Measurements from ENCODE around the gene RFTN1. TPM values are rescaled to one million over a fixed set of nuclear protein-coding genes. Genes with fewer than 3 reads are reported as not detected.
"Not testable (repeated sequence)": the region's sequence is repeated elsewhere in the genome, so short reads cannot be mapped to it uniquely, and the experiment has no call there.

Gene RFTN1
- total and polyA plus RNA-seq, 2 experiments from 2014 or later = 3.3 to 7.2 TPM

DNA sequence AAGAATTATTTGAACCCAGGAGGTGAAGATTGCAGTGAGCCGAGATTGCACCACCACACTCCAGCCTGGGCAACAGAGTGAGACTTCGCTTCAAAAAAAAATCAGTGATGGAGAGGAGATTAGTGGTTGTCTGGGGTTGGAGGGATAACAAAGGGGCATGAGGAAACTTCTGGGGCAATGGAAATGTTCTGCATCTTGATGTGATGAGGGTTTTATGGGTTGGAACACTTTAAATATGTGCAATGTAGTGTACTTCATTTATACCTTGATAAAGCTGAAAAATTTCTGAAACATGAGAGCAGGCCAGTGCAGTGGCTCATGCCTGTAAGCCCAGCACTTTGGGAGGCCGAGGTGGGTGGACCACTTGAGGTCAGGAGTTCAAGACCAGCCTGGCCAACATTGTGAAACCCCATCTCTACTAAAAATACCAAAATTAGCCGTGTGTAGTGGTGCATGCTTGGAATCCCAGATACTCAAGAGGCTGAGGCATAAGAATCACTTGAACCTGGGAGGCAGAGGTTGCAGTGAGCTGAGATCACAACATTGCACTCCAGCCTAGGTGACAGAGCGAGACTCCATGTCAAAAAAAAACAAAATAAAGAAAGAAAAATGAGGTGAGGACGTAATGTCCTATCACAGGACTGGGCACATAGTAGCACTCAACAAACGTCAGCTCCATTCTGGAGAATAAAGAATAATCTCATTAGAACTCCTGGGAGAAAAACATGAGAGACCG lies 24.0 kb downstream of the RFTN1 start:
- H3K4me1 Mint-ChIP-seq; H3K27ac Mint-ChIP-seq; H4K20me1 ChIP-seq (replicated peaks; ENCODE audit: insufficient read depth); H3K36me3 ChIP-seq (ENCODE audit: insufficient read depth); H3K27me3 ChIP-seq (ENCODE audit: insufficient read depth); H3K4me3 Mint-ChIP-seq; H3K27ac ChIP-seq (ENCODE audit: low read depth); H3K27me3 Mint-ChIP-seq (ENCODE audit: insufficient read depth, low read depth, poor library complexity); H3K4me2 ChIP-seq; DNase-seq (ENCODE audit: low spot score); H3K4me1 ChIP-seq (ENCODE audit: insufficient read depth); H3K79me2 ChIP-seq (replicated peaks; ENCODE audit: insufficient read depth); ATAC-seq; H3K4me3 ChIP-seq; H2AFZ ChIP-seq; H3F3A ChIP-seq (replicated peaks; ENCODE audit: low read depth): not testable (repeated sequence)
- peaks cover 12% of the 10 kb centered on the region for H3K9me3 Mint-ChIP-seq
- H3K9me2 ChIP-seq (ENCODE audit: insufficient read depth) = peaks cover 11% of the 10 kb centered on the region; the same call in 1 of the 2 replicates
- peaks cover 12% of the 10 kb centered on the region for H3K36me3 Mint-ChIP-seq (ENCODE audit: low read depth)

GRCh38 chr3:16488637-16489036 lies 24.9 kb downstream of the RFTN1 start:
- no peaks in the 10 kb centered on the region for H3K79me2 ChIP-seq (replicated peaks; ENCODE audit: insufficient read depth)
- H3K9me3 Mint-ChIP-seq = peaks cover 12% of the 10 kb centered on the region
- H3K36me3 Mint-ChIP-seq (ENCODE audit: low read depth) = peaks cover 12% of the 10 kb centered on the region
- peaks cover 11% of the 10 kb centered on the region; the same call in 1 of the 2 replicates for H3K9me2 ChIP-seq (ENCODE audit: insufficient read depth)
- no peak for DNase-seq (ENCODE audit: low spot score)
- no peak overlapping the region for H3K4me2 ChIP-seq
- TF ChIP-seq CREB1 (CRISPR knock-in tag; IDR thresholded peaks at IDR 0.05; ENCODE audit: low read depth) (no peak), NANOG (IDR thresholded peaks at IDR 0.05; ENCODE audit: borderline replicate concordance) (no peak), JUNB (IDR thresholded peaks at IDR 0.05; ENCODE audit: unreplicated experiment) (no peak), POLR2AphosphoS5 (IDR thresholded peaks at IDR 0.05; ENCODE audit: low read depth) (no peak), ZNF331 (CRISPR knock-in tag; IDR thresholded peaks at IDR 0.05; ENCODE audit: low read depth) (no peak), REST (IDR thresholded peaks at IDR 0.05; ENCODE audit: unreplicated experiment) (no peak), ZNF114 (CRISPR knock-in tag; IDR thresholded peaks at IDR 0.05) (no peak)
- no peak overlapping the region for H3K4me3 ChIP-seq
- H3K4me1 Mint-ChIP-seq = peaks cover 7% of the 10 kb centered on the region
- H3K27me3 ChIP-seq (ENCODE audit: insufficient read depth) = no peaks in the 10 kb centered on the region
- peaks cover 8% of the 10 kb centered on the region for H3K27me3 Mint-ChIP-seq (ENCODE audit: insufficient read depth, low read depth, poor library complexity)
- no peak overlapping the region for H3K27ac Mint-ChIP-seq
- H3F3A ChIP-seq (replicated peaks; ENCODE audit: low read depth) = no peaks in the 10 kb centered on the region
- H3K4me3 Mint-ChIP-seq = no peak overlapping the region
- no peak overlapping the region for H3K27ac ChIP-seq (ENCODE audit: low read depth)
- no peaks in the 10 kb centered on the region for H4K20me1 ChIP-seq (replicated peaks; ENCODE audit: insufficient read depth)
- peaks cover 6% of the 10 kb centered on the region; the same call in 1 of the 2 replicates for H3K4me1 ChIP-seq (ENCODE audit: insufficient read depth)
- H2AFZ ChIP-seq = no peak overlapping the region
- peaks cover 3% of the 10 kb centered on the region; the same call in 1 of the 2 replicates for H3K36me3 ChIP-seq (ENCODE audit: insufficient read depth)
- ATAC-seq = no peak

Data from GM23338 (cell line).